ENCODE measurements around the gene KIRREL3.

KIRREL3 gene

GRCh38 chr11:126431401-126432064, 569.0 kb downstream of the KIRREL3 start:
- FAIRE-seq: no peak

- no peak for FAIRE-seq
These were observed 569.8 kb downstream of the KIRREL3 start for GRCh38 chr11:126430581-126431335.

GRCh38 chr11:126426820-126427749, 573.5 kb downstream of the KIRREL3 start:
- no peak for FAIRE-seq

GRCh38 chr11:126426106-126426505, 574.5 kb downstream of the KIRREL3 start:
- no peak for FAIRE-seq

GRCh38 chr11:126424471-126425039, 576.0 kb downstream of the KIRREL3 start:
- no peak for FAIRE-seq

GRCh38 chr11:126423743-126424142, 576.8 kb downstream of the KIRREL3 start:
- FAIRE-seq: no peak

- FAIRE-seq: no peak
These were observed 577.4 kb downstream of the KIRREL3 start for GRCh38 chr11:126423154-126423553.

- no peak for FAIRE-seq
These were observed 578.1 kb downstream of the KIRREL3 start for GRCh38 chr11:126422446-126422845.

GRCh38 chr11:126421271-126421671, 579.3 kb downstream of the KIRREL3 start:
- no peak for FAIRE-seq

- no peak for FAIRE-seq
These were observed 579.8 kb downstream of the KIRREL3 start for GRCh38 chr11:126420698-126421256.

- FAIRE-seq: no peak
These were observed 580.5 kb downstream of the KIRREL3 start for GRCh38 chr11:126419801-126420697.

GRCh38 chr11:126418887-126419286, 581.7 kb downstream of the KIRREL3 start:
- FAIRE-seq: no peak

- no peak for FAIRE-seq
These were observed 583.3 kb downstream of the KIRREL3 start for GRCh38 chr11:126417091-126417862.

GRCh38 chr11:126416542-126417090, 584.0 kb downstream of the KIRREL3 start:
- no peak for FAIRE-seq

GRCh38 chr11:126415669-126416420, 584.7 kb downstream of the KIRREL3 start:
- FAIRE-seq: no peak

GRCh38 chr11:126415128-126415527, 585.4 kb downstream of the KIRREL3 start:
- no peak for FAIRE-seq

GRCh38 chr11:126414615-126415014, 586.0 kb downstream of the KIRREL3 start:
- no peak for FAIRE-seq

- no peak for FAIRE-seq
These were observed 586.6 kb downstream of the KIRREL3 start for GRCh38 chr11:126413843-126414405.

GRCh38 chr11:126413426-126413825, 587.1 kb downstream of the KIRREL3 start:
- FAIRE-seq: no peak
